Right atrium auricular region (tissue), 2 donors: Measurements from ENCODE around the gene PAQR9. TPM values are rescaled to one million over a fixed set of nuclear protein-coding genes. Genes with fewer than 3 reads are reported as not detected.
A peak's percentile ranks its signal among the peaks of the same experiment; 100 is the strongest.

Experiments
- DNase-seq: peaks from one replicate; pipeline ENCODE4 v3.0.0-alpha.2; 2019; ENCODE audit warnings: low spot score
- H3K27ac ChIP-seq, 2 donors: fragments of 200-600 bp; sonication (generic); 1 replicate in 1 of 2; 2 replicates in 1 of 2; pipeline ENCODE4 v1.5.1; 2016 to 2019
- H3K27me3 ChIP-seq, 2 donors: fragments of 200-600 bp; sonication (generic); one replicate each; pipeline versions ENCODE4 v1.5.1 to v1.6.0; 2017 to 2019
- H3K36me3 ChIP-seq: fragments of 200-600 bp; sonication (generic); one replicate; pipeline ENCODE4 v1.5.1; 2016
- H3K4me1 ChIP-seq, 2 donors: fragments of 200-600 bp; sonication (generic); one replicate each; pipeline versions ENCODE4 v1.5.1 to v1.6.0; 2017 to 2019
- H3K4me3 ChIP-seq, 2 donors: fragments of 200-600 bp; sonication (generic); 1 replicate in 1 of 2; 2 replicates in 1 of 2; pipeline ENCODE4 v1.5.1; 2017 to 2019; ENCODE audit warnings: mild to moderate bottlenecking in 1 of 2, moderate library complexity in 1 of 2
- H3K9me3 ChIP-seq, 2 donors: fragments of 200-600 bp; sonication (generic); one replicate each; pipeline ENCODE4 v1.5.1; 2019
- total RNA-seq, 2 donors: library from RNA; depleted of rRNA; stranded (reverse); fragments of >200 nt; gene quantifications; one replicate each; pipeline ENCODE4 v1.1.0, GENCODE V29; 2016
- TF ChIP-seq, protein P1 (sequence below), 2 donors: fragments of 200-600 bp; sonication (generic); IDR thresholded peaks; one replicate each; pipeline ENCODE4 v1.5.1; 2019; ENCODE audit warnings: antibody characterized with exemption in 2 of 2

PAQR9 gene, protein sequence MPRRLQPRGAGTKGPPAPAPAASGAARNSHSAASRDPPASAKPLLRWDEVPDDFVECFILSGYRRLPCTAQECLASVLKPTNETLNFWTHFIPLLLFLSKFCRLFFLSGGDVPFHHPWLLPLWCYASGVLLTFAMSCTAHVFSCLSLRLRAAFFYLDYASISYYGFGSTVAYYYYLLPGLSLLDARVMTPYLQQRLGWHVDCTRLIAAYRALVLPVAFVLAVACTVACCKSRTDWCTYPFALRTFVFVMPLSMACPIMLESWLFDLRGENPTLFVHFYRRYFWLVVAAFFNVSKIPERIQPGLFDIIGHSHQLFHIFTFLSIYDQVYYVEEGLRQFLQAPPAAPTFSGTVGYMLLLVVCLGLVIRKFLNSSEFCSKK
- total RNA-seq, result 10 to 100 TPM in 1 of 2 donors, 1 to 10 TPM in 1; 5.7 to 23.0 TPM

DNA sequence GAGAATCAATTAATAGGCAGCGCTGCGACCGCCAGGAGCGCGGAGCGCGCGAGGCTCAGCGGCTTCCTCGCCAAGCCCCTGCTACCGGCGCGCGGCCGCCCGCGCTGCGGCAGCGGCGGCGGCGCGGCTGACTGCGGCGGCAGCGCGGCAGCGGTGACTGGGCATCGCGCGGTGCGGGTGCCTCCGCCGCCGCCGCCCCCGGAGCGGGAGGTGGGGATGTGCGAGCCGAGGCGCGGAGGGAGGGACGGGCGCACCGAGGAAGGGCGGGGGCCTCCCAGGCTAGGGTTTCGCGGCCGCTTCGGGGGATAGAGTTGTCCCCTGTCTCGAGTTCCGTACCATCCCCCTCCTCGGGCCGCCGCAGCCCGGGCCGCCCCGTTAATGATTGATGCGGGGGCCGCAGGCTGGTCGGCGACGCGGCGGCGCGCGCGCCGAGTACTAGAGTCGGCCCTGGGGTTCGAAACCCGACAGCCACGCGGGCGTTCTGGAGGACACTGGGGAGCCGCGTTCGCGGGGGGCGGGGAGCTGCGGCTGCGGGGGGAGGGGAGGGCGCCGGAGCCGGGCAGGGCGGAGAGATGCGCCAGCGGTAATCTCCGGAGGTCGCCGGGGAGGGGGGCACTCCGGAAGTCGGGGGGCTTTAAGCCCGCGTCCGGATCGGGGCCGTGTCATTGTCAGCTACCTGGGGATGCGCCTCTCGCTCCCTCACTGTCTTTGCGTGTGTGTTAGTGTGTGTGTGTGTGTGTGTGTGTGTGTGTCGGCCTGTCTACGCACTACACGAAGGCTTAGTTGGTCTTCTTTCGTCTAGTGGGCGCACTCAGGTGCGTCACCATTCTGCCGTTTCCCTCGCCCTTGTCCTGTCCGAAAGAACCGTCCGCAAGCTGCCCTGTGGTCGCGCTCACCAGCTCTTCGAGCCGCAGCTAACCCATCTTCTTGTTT lies at the start of gene PAQR9:
TSS of gene PAQR9 (minus strand) at position 159 of the 933 bp plus-strand sequence. CDS start 338 bp downstream, outside the sequence.
- TF ChIP-seq, protein P1, sequence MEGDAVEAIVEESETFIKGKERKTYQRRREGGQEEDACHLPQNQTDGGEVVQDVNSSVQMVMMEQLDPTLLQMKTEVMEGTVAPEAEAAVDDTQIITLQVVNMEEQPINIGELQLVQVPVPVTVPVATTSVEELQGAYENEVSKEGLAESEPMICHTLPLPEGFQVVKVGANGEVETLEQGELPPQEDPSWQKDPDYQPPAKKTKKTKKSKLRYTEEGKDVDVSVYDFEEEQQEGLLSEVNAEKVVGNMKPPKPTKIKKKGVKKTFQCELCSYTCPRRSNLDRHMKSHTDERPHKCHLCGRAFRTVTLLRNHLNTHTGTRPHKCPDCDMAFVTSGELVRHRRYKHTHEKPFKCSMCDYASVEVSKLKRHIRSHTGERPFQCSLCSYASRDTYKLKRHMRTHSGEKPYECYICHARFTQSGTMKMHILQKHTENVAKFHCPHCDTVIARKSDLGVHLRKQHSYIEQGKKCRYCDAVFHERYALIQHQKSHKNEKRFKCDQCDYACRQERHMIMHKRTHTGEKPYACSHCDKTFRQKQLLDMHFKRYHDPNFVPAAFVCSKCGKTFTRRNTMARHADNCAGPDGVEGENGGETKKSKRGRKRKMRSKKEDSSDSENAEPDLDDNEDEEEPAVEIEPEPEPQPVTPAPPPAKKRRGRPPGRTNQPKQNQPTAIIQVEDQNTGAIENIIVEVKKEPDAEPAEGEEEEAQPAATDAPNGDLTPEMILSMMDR (IDR thresholded peaks at IDR 0.05), result no peak
- DNase-seq, result no peak
- H3K4me3 ChIP-seq, result peak within 1 kb of the TSS; percentile 65 to 70
- no peaks in the 10 kb centered on the region for H3K36me3 ChIP-seq
- peak within 1 kb of the TSS; percentile 85 to 93 for H3K27ac ChIP-seq
- H3K9me3 ChIP-seq, result no peaks in the 10 kb centered on the region
- peaks cover 0 to 20% of the 10 kb centered on the region in 2 donors for H3K4me1 ChIP-seq
- H3K27me3 ChIP-seq, result no peaks in the 10 kb centered on the region

DNA sequence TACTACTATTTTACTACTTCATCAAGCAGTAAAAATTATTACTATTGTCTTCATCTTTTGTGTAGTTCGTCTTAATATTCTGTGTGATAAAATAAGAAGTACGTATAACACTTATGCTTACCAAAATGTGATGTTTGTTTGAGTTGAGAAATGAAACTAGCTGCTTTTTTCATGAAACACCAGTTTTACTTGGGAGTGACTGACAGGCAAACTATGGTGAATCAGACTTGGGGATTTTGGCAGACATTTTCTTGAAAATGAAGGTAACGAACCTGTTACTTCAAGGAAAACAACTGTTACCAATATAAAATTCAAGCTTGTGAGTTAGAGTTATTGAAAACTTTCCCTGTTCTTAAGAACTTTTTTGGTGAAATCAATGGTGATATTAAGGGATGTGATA lies 48.2 kb upstream of the PAQR9 start:
- Histone ChIP-seq H3K4me1 (peaks cover 0 to 9% of the 10 kb centered on the region in 2 donors), H3K36me3 (peaks cover 9% of the 10 kb centered on the region), H3K9me3 (no peaks in the 10 kb centered on the region), H3K4me3 (no peak overlapping the region), H3K27me3 (no peaks in the 10 kb centered on the region), H3K27ac (no peak overlapping the region)
- TF ChIP-seq, protein P1 (IDR thresholded peaks at IDR 0.05), result no peak
- DNase-seq, result no peak

DNA sequence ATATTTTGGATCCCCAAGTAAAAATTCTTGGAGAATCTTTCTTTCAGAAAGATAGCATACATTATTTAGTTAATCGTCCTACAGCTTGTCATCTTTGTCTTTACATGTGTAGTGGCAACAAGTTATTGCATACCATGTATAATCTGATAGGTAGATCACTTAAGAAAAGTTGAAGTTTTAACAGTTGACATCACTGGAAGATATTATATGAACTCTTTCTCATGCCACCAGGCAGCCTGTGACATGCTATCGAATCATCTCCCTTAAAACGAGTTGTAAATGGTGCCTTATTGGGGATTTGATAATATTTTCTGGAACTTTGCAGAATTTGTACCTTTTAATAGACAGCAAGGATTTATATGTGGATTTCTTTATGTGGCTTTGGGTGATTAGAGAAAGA lies 46.5 kb upstream of the PAQR9 start:
- Histone ChIP-seq H3K4me3 (no peak overlapping the region), H3K4me1 (peaks cover 0 to 21% of the 10 kb centered on the region in 2 donors), H3K27me3 (no peaks in the 10 kb centered on the region), H3K36me3 (peaks cover 4% of the 10 kb centered on the region), H3K9me3 (no peaks in the 10 kb centered on the region), H3K27ac (no peak overlapping the region)
- TF ChIP-seq, protein P1 (IDR thresholded peaks at IDR 0.05), result no peak
- no peak for DNase-seq

DNA sequence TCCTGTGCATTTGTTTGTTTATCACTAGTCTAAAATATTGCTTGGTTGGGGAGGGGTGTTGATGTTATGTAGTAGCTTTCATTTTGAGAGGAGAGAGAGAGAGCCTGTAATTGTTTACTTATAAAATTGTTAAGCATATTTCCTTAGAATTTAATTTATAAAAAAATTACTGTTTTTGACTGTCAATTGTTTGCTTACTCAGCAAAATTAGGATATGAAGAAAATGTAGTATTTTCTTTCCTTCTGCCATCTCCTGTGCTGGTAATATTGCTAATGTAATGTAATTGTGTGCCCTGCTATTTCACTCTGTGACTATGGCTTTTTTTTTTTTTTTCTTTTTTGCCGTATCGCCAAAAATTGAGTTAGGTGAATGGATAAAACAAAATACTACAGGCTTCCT lies 41.3 kb upstream of the PAQR9 start:
- Histone ChIP-seq H3K4me3 (no peak overlapping the region), H3K9me3 (no peaks in the 10 kb centered on the region), H3K4me1 (peaks cover 0 to 49% of the 10 kb centered on the region in 2 donors), H3K27me3 (no peaks in the 10 kb centered on the region), H3K27ac (no peak overlapping the region), H3K36me3 (no peaks in the 10 kb centered on the region)
- TF ChIP-seq, protein P1 (IDR thresholded peaks at IDR 0.05), result no peak
- DNase-seq, result no peak

DNA sequence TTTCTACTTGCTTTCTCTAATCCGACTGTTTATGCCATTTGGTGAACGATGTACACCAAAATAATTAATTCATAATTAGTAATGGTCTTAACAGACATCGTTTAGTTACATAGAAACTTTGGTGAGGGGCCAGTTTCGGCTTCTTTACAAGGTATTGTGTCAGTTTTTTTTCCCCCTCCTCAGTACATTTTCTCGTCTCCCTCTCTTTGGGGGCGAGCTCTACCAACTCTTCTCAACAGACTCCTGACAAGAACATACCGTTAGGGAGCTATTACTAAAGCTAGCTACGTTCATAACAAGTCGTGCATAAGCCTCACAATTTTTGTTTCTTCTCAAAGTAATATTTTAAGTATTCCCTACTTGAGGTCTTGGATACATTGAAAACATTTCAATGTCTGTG lies 39.3 kb upstream of the PAQR9 start:
- TF ChIP-seq, protein P1 (IDR thresholded peaks at IDR 0.05), result no peak
- no peak for DNase-seq
- Histone ChIP-seq H3K4me3 (peak overlapping the region; percentile 89 to 97), H3K27ac (no peak overlapping the region), H3K36me3 (no peaks in the 10 kb centered on the region), H3K4me1 (peaks cover 0 to 53% of the 10 kb centered on the region in 2 donors), H3K27me3 (no peaks in the 10 kb centered on the region), H3K9me3 (no peaks in the 10 kb centered on the region)
